Activated T-helper 1 cell treated with anti-CD3 and anti-CD28 coated beads, Interleukin-2, amount 50 U/mL, for 16 hours (primary cell): Measurements from ENCODE around the gene TRAF3IP1.
"Not testable (repeated sequence)": the region's sequence is repeated elsewhere in the genome, so short reads cannot be mapped to it uniquely, and the experiment has no call there.

ENCODE experiments used
- DNase-seq, 2 donors: peaks; one replicate each; pipeline ENCODE4 v3.0.0-alpha.2; 2020; ENCODE audit warnings: low read depth in 1 of 2, low spot score in 1 of 2

The TRAF3IP1 gene

DNA sequence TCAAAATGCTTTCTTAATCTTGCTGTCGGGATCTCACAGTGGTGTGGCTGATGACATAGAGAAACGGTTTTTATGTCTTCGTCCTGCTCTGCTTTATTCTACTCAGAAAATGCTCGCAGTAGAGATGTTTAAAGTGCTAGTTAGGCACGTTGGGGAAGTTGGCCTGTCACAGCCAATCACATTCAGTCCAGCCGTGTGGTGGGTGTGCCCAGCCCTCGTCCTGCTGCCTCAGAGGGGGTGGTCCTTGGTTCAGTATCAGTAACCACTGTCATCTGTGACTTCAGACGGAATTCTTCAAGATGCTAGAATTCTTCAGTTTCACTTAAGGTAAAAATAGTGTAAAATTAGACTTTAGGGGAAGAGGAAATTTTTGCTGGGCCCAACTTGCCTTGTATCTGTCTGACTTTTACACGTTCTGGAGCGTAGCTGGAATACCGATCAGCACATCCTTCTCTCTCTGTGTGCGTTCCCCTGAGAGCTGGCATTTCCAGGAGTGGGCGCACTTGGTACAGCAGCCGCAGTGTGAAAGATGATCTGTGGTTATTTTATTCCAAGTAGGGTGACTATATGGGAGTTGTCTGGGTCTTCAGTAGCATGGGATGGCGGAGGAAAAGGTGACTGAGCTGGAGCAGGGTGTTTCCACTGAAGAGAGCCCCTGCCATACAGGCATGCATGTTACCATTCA, 18.5 kb downstream of the TRAF3IP1 start:
- DNase-seq: no peak

DNA sequence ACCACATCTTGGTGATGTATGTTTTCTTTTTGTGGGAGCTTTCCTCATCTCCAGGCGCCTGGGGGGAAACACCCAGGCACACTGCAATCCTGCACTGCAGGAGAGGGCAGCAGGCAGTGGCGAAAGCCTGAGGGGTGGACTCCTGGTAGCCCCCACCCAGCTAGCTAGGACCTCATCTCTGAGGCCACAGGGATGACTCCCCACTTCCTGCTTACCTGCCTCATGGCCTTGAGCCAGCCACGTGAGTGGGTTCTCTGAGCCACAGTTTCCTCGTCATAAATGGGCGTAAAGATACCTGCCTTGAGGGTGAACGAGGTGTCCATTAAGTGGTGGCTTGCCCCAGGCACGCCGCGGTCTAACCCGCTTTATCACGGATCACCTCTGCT, 19.1 kb downstream of the TRAF3IP1 start:
- DNase-seq: no peak

DNA sequence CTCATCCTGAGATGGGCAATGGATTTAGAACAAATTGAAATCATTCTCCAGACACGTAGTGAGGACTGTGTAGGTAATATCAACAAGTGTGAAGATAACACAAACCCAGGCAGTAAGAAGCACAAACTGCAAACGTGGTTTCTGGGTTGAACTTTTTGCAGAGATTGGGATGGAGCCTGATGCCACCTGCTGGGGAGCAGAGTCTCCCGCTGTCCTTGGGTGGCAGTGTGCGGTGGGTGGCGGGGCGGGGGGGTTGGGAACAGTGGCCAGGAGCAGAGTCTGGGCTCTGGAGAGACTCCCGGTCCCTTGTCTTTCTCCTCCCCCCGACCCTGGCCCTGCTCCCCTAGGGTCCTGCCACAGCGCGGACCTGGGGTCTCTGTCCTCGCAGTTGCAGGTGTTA, 19.5 kb downstream of the TRAF3IP1 start:
- DNase-seq: no peak

DNA sequence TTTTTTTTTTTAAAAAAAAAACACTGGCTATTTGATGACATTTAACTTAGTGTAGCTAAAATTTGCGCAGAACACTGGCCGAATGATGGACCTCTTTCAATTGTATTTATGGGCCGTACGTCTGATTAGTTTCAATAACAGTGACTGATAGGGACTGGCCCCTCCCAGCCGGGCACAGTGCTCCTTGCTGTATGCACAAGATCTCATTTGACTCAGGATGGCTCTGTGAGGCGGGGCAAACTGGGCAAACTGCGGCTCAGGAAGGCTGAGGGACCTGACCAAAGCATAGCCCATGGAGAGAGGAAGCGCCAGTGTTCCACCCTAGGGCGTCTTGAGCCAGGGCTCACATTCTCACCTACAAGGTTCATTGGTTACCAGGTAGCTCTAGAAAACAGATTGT, 21.2 kb downstream of the TRAF3IP1 start:
- DNase-seq: no peak

DNA sequence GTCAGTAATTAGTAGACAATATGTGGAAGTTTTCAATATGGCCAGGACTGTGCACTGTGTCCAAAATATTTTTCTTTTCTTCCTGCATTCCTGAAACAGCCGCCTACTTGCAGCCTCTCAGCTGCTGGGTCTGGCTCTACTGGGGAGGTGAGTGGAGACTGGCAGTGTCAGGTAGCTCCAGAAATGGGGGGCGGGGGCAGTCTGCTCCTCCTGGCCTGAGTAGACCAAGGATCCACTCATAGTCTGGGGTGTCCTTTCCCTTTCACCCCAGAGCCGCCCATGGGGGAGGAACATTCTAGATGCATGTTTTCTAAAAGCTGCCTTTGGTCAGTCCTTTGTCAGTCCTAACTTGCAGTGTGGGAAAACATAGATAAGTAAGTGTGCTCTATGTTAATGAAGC, 23.7 kb downstream of the TRAF3IP1 start:
- no peak for DNase-seq

DNA sequence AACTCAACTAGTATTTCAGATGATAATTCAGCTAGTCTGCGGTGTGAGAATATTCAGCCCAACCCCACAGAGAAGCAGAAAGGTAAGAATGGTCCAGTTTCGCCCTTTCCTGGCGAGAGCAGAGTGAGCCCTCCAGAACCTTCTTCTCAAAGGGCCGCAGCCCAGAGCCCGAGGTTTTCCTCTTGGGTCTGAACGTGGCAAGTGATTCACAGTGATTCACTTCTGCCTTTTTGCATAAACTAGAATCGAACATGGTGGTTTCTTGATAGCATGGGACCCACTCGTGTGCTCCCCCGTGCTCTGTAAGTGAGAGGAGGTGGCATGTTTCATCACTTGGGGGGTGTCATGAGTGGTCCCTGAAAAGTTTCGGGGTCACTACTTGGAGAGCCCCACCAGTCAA, 24.2 kb downstream of the TRAF3IP1 start:
- no peak for DNase-seq

DNA sequence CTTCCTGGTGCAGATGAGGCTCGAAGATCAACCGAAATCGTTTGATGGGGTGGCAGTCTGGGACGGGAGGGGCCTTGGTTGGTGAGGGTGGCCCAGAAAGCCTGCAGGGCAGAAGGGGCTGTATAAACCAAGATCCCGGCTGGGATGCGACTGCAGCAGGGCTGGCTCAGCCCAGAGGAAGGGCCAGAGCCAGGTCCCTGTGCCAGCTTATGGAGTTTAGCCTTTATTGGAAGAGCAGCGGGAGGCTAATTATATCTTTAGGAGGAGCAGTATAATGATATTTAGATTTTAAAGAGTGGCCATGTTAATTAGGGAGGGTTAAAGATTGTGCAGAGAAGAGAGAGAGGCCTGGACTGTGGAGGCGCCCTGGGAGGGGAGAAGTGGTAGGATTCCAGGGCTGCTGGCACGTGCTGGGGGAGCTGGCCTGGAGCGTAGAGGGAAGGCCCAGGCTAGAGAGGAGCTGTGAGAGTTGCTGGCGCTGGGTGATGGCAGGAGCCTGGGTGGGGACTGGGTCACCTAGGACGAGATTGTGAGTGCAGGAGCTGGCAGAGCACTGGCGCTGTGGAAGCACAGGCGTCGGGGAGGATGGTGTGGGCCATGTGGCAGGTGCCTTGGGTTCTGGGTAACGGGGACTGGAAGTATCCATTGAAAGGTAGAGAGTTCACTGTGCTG, 25.1 kb downstream of the TRAF3IP1 start:
- no peak for DNase-seq

DNA sequence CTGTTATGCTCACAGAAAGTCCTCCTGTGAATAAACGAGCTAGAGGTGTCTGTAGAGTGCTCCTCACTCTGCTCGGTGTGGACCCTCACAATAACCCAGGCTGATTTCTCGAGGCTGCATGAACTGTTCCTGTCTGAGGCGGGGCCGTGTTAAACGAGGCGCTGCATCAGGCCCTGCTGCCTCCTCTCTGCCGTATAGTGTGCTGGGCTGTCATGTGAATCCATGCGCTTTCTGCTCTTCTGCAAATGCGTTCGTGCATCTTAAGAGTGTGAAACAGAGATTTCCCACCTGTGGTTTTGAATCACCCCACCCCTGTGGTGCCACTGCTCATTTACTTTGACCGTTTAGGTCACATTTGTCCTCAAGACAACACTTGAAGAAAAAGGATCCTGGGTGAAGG, 26.2 kb downstream of the TRAF3IP1 start:
- no peak for DNase-seq

DNA sequence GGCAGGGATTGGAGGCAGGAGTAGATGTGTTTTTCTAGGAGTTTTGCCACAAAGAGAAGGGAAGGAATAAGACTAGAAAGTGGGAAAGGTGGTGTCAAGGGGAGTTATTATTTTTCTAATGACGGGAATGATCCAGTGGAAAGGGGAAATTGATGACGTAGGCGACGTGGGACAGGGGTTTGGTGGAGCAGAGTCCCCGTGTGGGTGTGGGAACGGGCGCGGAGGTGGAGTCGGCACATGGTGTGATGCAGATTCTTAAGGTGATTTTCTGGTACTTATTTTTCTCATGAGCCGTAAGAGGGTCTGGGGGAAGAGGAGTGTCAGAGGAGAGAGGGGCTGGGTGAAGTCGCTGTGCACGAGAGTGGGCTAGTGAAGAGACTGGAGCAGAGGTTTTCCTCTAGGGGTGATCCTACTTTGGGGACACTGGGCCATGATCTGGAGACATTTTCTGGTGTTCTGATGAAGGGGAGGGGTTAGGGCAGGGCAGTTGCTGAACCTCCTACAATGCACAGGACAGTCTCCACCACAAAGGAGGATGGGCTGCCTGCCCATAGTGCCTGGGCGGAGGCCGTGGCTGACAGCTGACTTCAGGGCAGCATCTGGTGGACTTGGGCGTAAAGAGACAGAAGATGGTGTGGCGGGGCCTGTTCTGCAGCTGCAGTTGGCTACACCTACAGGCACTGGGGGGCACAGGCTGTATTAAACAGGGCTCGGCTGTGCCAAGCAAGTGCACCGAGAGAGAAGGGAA, 30.0 kb downstream of the TRAF3IP1 start:
- DNase-seq: no peak

DNA sequence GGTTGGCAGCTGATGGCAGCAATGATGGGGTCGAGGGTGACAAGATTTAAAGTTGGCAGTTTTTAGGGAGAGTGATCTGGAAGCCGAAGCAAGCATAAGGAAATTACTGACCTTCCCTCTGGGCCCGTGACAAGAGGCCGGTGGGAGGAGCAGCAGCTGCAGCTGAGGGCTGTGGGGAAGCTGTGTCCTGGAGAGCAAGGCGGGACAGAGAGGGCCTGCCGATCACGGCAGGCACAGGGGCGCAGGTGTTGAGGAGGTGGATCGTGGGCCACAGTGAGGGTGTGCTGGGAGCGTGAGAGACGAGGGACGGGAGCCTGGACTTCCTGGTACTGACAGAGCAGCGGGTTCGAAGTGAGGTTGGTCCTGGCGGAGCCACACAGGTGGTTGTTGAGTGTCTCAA, 31.0 kb downstream of the TRAF3IP1 start:
- no peak for DNase-seq

DNA sequence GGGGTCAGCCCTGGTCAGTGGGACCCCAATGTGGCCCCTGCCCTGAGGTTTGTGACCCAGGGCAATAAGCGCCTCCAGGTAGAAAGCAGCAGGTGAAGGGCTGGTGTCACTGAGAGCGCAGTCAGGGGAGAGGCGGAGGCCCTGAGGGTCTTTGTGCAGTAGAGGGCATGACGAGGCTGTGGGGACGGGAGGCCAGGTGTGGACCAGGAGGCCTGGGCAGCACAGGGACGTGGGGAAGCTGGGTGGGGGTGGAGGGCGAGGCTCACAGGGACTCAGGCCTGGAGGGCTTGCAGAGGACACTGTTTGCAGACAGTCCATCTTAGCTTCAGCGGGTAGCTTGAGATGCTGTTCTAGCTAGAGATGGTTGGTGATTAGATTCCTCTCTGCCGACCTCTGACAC, 32.0 kb downstream of the TRAF3IP1 start:
- DNase-seq: no peak

DNA sequence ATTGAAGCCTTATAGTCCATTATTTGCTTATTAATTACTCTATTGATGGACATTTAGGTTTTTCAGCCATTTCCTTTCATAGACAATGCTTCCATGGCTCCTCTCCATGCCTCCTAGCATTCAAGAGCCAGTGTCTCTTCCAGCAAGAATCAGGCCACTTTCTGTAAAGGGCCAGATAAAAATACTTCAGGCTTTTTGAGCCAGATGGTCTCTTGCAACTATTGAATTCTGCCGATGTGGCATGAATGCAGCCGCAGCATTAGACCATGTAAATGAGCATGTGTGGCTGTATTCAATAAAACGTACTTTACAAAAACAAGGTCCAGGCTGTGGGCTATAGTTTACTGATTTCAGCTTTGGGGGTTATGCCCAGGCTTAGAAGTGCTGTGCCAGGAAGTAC, 38.5 kb downstream of the TRAF3IP1 start:
- no peak for DNase-seq

DNA sequence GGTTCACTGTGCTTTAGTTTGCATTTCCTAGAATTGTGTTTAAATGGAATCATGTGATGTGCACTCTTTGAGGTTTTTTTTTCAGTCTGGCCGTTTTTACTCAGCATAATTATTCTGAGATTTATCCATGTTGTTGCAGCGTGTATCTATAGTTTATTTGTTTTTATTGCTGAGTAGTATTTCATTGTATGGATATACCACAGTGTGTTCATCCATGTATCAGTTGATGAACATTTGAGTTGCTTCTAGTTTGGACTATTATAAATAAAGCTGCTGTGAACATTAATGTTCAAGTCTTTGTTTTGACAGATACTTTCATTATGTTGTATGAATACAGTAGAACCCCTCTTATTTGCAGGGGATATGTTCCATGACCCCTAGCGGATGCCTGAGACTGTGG, 39.1 kb downstream of the TRAF3IP1 start:
- no peak for DNase-seq

DNA sequence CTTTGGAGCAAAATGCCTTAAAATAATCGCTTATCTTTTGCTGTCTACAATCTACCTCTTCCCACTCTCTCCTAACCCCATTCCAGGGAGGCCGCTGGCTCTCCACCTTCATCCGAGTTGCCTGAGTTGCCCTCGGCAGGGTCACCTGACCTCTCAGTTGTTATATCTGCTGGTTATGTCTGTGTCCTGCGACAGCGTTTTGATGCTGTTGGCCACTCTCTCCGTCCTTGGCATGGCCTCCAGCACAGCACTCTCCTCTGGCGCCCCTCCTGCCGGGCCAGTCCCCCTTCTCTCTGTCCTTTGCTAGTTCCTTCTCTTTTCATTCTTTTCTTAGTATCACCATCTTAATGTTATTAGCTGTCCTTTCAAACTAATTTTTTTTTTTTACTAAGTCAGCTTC, 41.6 kb downstream of the TRAF3IP1 start:
- DNase-seq: no peak

DNA sequence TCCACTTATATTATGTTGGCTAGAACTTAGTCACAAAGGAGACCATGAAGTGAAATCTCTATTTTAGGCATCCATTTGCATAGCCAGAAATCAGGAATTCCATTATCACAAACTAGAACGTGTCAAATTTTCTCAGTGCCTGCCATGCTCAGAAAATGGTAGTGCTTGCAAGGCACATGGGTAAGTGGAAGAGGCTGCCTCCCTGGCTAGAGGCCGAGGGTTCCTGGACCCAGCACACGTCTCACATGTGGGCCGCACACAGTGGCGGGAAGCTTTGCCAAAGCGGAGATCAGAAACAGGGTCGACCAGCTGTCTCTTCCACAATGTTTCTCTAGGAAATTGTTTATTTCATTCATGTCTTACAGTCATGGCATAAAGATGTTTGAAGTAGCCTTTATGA, 42.3 kb downstream of the TRAF3IP1 start:
- DNase-seq: no peak

DNA sequence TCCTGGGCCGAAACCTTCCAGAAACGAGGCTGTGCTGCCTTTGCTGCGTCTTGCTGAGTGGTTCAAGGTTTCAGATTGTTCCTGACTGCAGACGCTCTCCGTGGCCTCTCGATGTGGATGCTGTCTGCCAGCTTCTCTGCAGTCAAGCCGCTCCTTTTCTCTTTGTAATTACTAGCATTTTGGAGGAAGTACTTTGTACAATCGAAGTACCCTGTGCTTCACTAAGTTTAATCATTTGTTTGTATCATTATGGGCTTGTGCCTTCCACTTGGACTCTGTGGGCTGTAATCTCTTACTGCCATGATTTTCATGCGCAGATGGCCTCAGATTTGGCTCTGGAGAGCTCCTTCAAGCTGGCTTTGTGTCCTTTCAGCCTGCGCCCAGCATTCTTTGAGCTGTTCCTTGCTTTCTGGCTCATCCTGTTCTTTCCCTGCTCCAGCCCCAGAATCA, 49.3 kb downstream of the TRAF3IP1 start:
- DNase-seq: no peak

DNA sequence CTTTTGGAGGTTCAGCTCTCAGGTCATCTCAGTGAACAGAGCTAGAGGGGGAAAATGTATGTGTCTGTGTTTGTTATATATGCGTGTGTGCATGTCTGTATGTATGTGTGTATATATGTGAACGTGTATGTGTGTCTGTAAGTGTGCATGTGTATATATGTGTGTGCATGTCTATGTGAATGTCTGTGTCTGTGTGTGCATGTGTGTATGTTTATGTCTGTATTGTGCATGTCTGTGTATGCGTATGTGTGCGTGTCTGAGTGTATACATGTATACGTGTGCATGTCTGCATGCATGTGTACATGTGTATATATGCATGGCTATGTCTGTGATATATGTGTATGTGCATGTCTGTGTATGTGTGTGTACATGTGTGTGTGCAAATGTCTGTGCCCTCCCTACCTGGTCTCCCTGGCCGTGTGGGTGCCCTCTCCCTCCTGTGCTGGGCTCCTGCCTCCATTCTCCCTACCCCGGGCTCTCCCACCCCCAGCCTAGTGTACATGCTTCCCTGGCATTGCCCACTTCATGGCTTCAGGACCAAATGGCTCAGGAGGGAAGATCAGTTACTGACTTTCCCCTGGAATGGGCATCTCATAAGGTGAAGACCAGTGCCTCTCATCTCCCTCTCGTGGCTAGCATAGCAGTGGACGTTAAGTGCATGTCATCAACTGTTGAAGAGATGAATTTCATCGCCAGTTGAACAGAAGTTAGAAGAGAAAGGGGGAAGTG, 49.9 kb downstream of the TRAF3IP1 start:
- DNase-seq: no peak

DNA sequence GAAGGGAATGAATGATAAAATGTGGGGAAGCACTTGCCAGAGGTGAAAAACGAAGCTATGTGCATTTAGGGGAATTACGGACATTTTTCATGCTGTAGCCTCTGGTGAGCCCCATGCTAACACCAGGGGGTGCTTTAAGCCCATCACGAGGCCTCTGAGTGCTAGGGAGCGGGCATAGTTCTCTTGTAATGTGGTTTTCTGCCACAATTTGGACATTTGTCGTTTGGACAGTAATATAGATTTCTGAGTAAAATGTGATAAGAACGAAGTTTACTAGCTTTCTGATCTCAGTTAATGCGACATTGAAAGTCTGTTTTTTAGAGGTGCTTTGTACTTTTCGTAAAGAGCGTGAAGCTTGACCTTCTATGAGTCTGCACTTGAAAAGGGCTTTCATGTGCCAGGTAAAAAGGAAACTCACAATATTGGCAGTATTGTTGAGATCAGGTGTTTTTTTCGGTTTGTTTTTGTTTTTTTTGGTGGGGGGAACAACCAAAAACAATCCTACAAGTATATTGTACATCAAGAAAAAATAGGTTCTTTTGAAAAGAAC, 50.6 kb downstream of the TRAF3IP1 start:
- DNase-seq: peak in 1 of 2 donors; percentile 26

DNA sequence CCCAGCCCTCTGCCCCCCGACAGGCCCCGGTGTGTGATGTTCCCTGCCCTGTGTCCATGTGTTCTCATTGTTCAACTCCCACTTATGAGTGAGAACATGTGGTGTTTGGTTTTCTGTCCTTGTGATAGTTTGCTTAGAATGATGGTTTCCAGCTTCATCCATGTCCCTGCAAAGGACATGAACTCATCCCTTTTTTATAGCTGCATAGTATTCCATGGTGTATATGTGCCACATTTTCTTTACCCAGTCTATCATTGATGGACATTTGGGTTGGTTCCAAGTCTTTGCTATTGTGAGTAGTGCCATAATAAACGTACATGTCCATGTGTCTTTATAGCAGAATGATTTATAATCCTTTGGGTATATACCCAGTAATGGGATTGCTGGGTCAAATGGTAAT, 52.0 kb downstream of the TRAF3IP1 start:
- not testable (repeated sequence) for DNase-seq

DNA sequence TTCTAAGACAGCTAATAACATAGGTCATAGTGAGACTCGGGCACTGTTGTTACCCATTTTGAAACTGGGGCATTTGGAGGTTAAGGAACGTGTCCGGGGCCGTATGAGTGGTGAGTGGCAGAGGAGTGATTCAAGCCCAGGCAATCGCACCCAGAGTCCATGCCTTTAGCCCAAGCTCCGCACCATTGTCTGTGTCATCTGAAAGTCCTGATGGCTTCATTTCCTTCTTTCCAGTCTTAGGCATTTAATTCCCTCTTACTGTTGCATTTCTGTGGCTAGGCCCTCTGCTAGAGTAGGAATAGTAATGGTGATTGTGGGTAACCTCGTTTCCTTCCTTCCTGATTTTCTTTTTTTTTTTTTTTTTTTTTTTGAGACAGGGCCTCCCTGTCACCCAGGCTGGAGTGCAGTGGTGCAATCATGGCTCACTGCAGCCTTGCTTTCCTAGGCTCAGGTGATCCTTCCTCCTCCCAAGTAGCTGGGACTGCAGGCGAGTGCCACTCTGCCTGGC, 56.6 kb downstream of the TRAF3IP1 start:
- no peak for DNase-seq
